Mesenchymal stem cell (in vitro differentiated cells and primary cell): Measurements from ENCODE around the gene PPP1R15A.

Experiments
- DNase-seq: peaks from one replicate; pipeline ENCODE4 v3.0.0-alpha.2; 2013
- H2AFZ ChIP-seq: one replicate; pipeline ENCODE4 v1.6.1; 2013; ENCODE audit warnings: low read depth, mild to moderate bottlenecking, control low read depth, inconsistent platforms, low read length, moderate library complexity
- H2AK5ac ChIP-seq: 2 replicates; pipeline ENCODE4 v1.6.1; 2013; ENCODE audit warnings: low read length, moderate library complexity, mild to moderate bottlenecking, inconsistent platforms; ENCODE audit not compliant: severe bottlenecking
- H2BK120ac ChIP-seq: one replicate; pipeline ENCODE4 v1.6.1; 2013; ENCODE audit warnings: low read depth, mild to moderate bottlenecking, inconsistent platforms, low read length, moderate library complexity
- H2BK12ac ChIP-seq, 2 experiments: one replicate each; pipeline ENCODE4 v1.6.1; 2013; ENCODE audit warnings: inconsistent platforms in 2 of 2, low read length in 2 of 2, mild to moderate bottlenecking in 2 of 2, moderate library complexity in 2 of 2, control low read depth in 1 of 2
- H2BK15ac ChIP-seq: one replicate; pipeline ENCODE4 v1.6.1; 2013; ENCODE audit warnings: mild to moderate bottlenecking, low read depth, inconsistent platforms; ENCODE audit not compliant: poor library complexity, severe bottlenecking
- H2BK5ac ChIP-seq: 2 replicates; pipeline ENCODE4 v1.6.1; 2013; ENCODE audit warnings: low read depth, mild to moderate bottlenecking, low read length, control low read depth, inconsistent platforms; ENCODE audit not compliant: poor library complexity, severe bottlenecking
- H3K14ac ChIP-seq, 2 experiments: one replicate each; pipeline ENCODE4 v1.6.1; 2013; ENCODE audit warnings: inconsistent platforms in 2 of 2, low read length in 2 of 2, control low read depth in 1 of 2, mild to moderate bottlenecking in 1 of 2, moderate library complexity in 1 of 2
- H3K18ac ChIP-seq, 2 experiments: one replicate each; pipeline ENCODE4 v1.6.1; 2013; ENCODE audit warnings: inconsistent platforms in 2 of 2, low read length in 2 of 2, control low read depth in 1 of 2, low read depth in 1 of 2, mild to moderate bottlenecking in 1 of 2
- H3K23ac ChIP-seq, 2 experiments: one replicate each; pipeline ENCODE4 v1.6.1; 2013; ENCODE audit warnings: inconsistent platforms in 2 of 2, low read length in 2 of 2, mild to moderate bottlenecking in 2 of 2, moderate library complexity in 2 of 2, control low read depth in 1 of 2
- H3K27ac ChIP-seq: 2 replicates; pipeline ENCODE4 v1.5.1; 2013; ENCODE audit warnings: mild to moderate bottlenecking, moderate library complexity, low read length, control low read depth, inconsistent platforms; ENCODE audit not compliant: poor library complexity, severe bottlenecking
- H3K27me3 ChIP-seq, 2 experiments: 2 replicates each; pipeline versions ENCODE4 v1.6.1 to v1.7.0; 2013; ENCODE audit warnings: low read length in 2 of 2, mild to moderate bottlenecking in 2 of 2, moderate library complexity in 2 of 2, control low read depth in 1 of 2, inconsistent platforms in 1 of 2; ENCODE audit not compliant: control insufficient read depth in 1 of 2, insufficient read depth in 1 of 2
- H3K36me3 ChIP-seq, 2 experiments: 2 replicates each; pipeline versions ENCODE4 v1.6.1 to v1.7.0; 2013; ENCODE audit warnings: low read length in 2 of 2, control low read depth in 1 of 2, inconsistent platforms in 1 of 2, low read depth in 1 of 2, mild to moderate bottlenecking in 1 of 2; ENCODE audit not compliant: insufficient read depth in 2 of 2, control insufficient read depth in 1 of 2
- H3K4ac ChIP-seq, 2 experiments: one replicate each; pipeline ENCODE4 v1.6.1; 2013; ENCODE audit warnings: inconsistent platforms in 2 of 2, low read length in 2 of 2, mild to moderate bottlenecking in 2 of 2, moderate library complexity in 2 of 2, control low read depth in 1 of 2, low read depth in 1 of 2
- H3K4me1 ChIP-seq: 2 replicates; pipeline ENCODE4 v1.6.1; 2013; ENCODE audit warnings: low read depth, low read length, control low read depth; ENCODE audit not compliant: control insufficient read depth, insufficient read depth
- H3K4me2 ChIP-seq: 2 replicates; pipeline ENCODE4 v1.6.1; 2013; ENCODE audit warnings: low read length, mild to moderate bottlenecking, inconsistent platforms; ENCODE audit not compliant: poor library complexity, severe bottlenecking
- H3K4me3 ChIP-seq, 2 experiments: 2 replicates each; pipeline versions ENCODE4 v1.5.1 to v1.7.0; 2013; ENCODE audit warnings: low read length in 2 of 2, mild to moderate bottlenecking in 2 of 2, control low read depth in 1 of 2, low read depth in 1 of 2; ENCODE audit not compliant: insufficient read depth in 1 of 2
- H3K79me1 ChIP-seq: replicated peaks from 2 replicates; pipeline ENCODE4 v1.6.1; 2013; ENCODE audit warnings: mild to moderate bottlenecking, control low read depth, low read length, inconsistent platforms; ENCODE audit not compliant: poor library complexity, severe bottlenecking
- H3K9ac ChIP-seq: 2 replicates; pipeline ENCODE4 v1.7.0; 2013; ENCODE audit warnings: mild to moderate bottlenecking, low read length, moderate library complexity
- H3K9me3 ChIP-seq: 2 replicates; pipeline ENCODE4 v1.7.0; 2013; ENCODE audit warnings: mild to moderate bottlenecking, low read length; ENCODE audit not compliant: control insufficient read depth
- H4K8ac ChIP-seq: one replicate; pipeline ENCODE4 v1.6.1; 2013; ENCODE audit warnings: inconsistent platforms, mild to moderate bottlenecking, low read length, moderate library complexity
- H4K91ac ChIP-seq: one replicate; pipeline ENCODE4 v1.6.1; 2013; ENCODE audit warnings: mild to moderate bottlenecking, low read length, inconsistent platforms
- WGBS: methylation state at CpG from one replicate; pipeline ENCODE4 v1.1.7; 2013; ENCODE audit warnings: mixed read lengths; 5-methylcytosine and 5-hydroxymethylcytosine counted together

The PPP1R15A gene

GRCh38 chr19:48836089-48837017, 35.9 kb upstream of the PPP1R15A start, which contains the start of gene HSD17B14:
HSD17B14 (minus strand) TSS chr19:48836491; CDS start chr19:48836411, 80 bp downstream.
- Histone ChIP-seq H3K23ac (peak within 1 kb of the TSS in 1 of 2 experiments; percentile 96), H3K4me1 (peaks cover 11% of the 10 kb centered on the region), H3K27me3 (no peaks in the 10 kb centered on the region), H3K18ac (peak within 1 kb of the TSS; percentile 86 to 100), H2BK5ac (peak within 1 kb of the TSS; percentile 93), H3K36me3 (peaks cover 32 to 35% of the 10 kb centered on the region in 2 experiments), H3K4me2 (peak within 1 kb of the TSS; percentile 97), H2AK5ac (peak within 1 kb of the TSS; percentile 72), H3K14ac (peak within 1 kb of the TSS in 1 of 2 experiments; percentile 68), H3K79me1 (peaks cover 11% of the 10 kb centered on the region), H4K91ac (peak within 1 kb of the TSS; percentile 98), H3K27ac (peak within 1 kb of the TSS; percentile 96), H3K9ac (peak within 1 kb of the TSS; percentile 92), H3K4ac (peak within 1 kb of the TSS; percentile 87 to 98), H2AFZ (peak within 1 kb of the TSS; percentile 81), H3K9me3 (no peaks in the 10 kb centered on the region), H2BK12ac (peak within 1 kb of the TSS; percentile 61 to 91), H2BK15ac (peak within 1 kb of the TSS; percentile 86), H4K8ac (peak within 1 kb of the TSS; percentile 91), H2BK120ac (peak within 1 kb of the TSS; percentile 64), H3K4me3 (peak within 1 kb of the TSS; percentile 75 to 80)
- DNase-seq: peak; percentile 90
- WGBS: 2% methylated on average over 35 of the region's 35 CpGs

GRCh38 chr19:48837051-48837524, 35.1 kb upstream of the PPP1R15A start:
- Histone ChIP-seq H3K4ac (peak overlapping the region; percentile 57 to 97), H3K27ac (peak overlapping the region; percentile 96), H2BK15ac (peak overlapping the region; percentile 86), H2BK12ac (peak overlapping the region; percentile 56 to 83), H2BK5ac (peak overlapping the region; percentile 93), H3K4me1 (peaks cover 11% of the 10 kb centered on the region), H3K14ac (no peak overlapping the region), H3K36me3 (peaks cover 25 to 36% of the 10 kb centered on the region in 2 experiments), H4K8ac (peak overlapping the region; percentile 91), H3K4me2 (peak overlapping the region; percentile 97), H3K23ac (no peak overlapping the region), H2BK120ac (peak overlapping the region; percentile 64), H3K18ac (peak overlapping the region; percentile 85 to 86), H3K79me1 (peaks cover 10% of the 10 kb centered on the region), H3K9me3 (no peaks in the 10 kb centered on the region), H3K9ac (peak overlapping the region; percentile 92), H2AFZ (peak overlapping the region; percentile 81), H3K27me3 (no peaks in the 10 kb centered on the region), H3K4me3 (peak overlapping the region in 1 of 2 experiments; percentile 80), H4K91ac (no peak overlapping the region), H2AK5ac (peak overlapping the region; percentile 72)
- DNase-seq: peak; percentile 94
- WGBS: 1% methylated on average over 19 of the region's 29 CpGs

GRCh38 chr19:48837687-48838086, 34.5 kb upstream of the PPP1R15A start:
- no peak overlapping the region for H2BK15ac ChIP-seq
- H3K9ac ChIP-seq: no peak overlapping the region
- no peak overlapping the region for H3K23ac ChIP-seq
- no peak overlapping the region for H3K27ac ChIP-seq
- H2AFZ ChIP-seq: no peak overlapping the region
- H3K79me1 ChIP-seq: peaks cover 8% of the 10 kb centered on the region
- peak overlapping the region; percentile 51 for H2AK5ac ChIP-seq
- H3K27me3 ChIP-seq: no peaks in the 10 kb centered on the region
- H3K4me2 ChIP-seq: peak overlapping the region; percentile 97
- no peaks in the 10 kb centered on the region for H3K9me3 ChIP-seq
- peak overlapping the region in 1 of 2 experiments; percentile 57 for H3K4ac ChIP-seq
- no peak overlapping the region for H2BK12ac ChIP-seq
- no peak overlapping the region for H4K8ac ChIP-seq
- peak overlapping the region; percentile 37 to 73 for H3K18ac ChIP-seq
- peak overlapping the region in 1 of 2 experiments; percentile 62 for H3K4me3 ChIP-seq
- H3K14ac ChIP-seq: no peak overlapping the region
- WGBS: 61% methylated on average over 9 of the region's 9 CpGs
- H2BK5ac ChIP-seq: no peak overlapping the region
- no peak for DNase-seq
- H2BK120ac ChIP-seq: peak overlapping the region; percentile 42
- peaks cover 11% of the 10 kb centered on the region for H3K4me1 ChIP-seq
- H3K36me3 ChIP-seq: peaks cover 19 to 36% of the 10 kb centered on the region in 2 experiments
- H4K91ac ChIP-seq: no peak overlapping the region

- Histone ChIP-seq H3K36me3 (peaks cover 10 to 42% of the 10 kb centered on the region in 2 experiments), H3K18ac (no peak overlapping the region), H3K14ac (no peak overlapping the region), H2BK15ac (no peak overlapping the region), H3K9me3 (no peaks in the 10 kb centered on the region), H3K4ac (no peak overlapping the region), H2BK12ac (no peak overlapping the region), H3K23ac (no peak overlapping the region), H2BK5ac (no peak overlapping the region), H3K4me3 (no peak overlapping the region), H3K27ac (no peak overlapping the region), H3K27me3 (no peaks in the 10 kb centered on the region), H2AK5ac (no peak overlapping the region), H4K8ac (no peak overlapping the region), H2BK120ac (no peak overlapping the region), H3K4me1 (peaks cover 8% of the 10 kb centered on the region), H4K91ac (no peak overlapping the region), H2AFZ (no peak overlapping the region), H3K79me1 (no peaks in the 10 kb centered on the region), H3K9ac (no peak overlapping the region), H3K4me2 (no peak overlapping the region)
- DNase-seq: no peak
- 97% methylated on average over 10 of the region's 16 CpGs for WGBS
Measured at GRCh38 chr19:48841047-48841446, 31.2 kb upstream of the PPP1R15A start.
